ENCODE results near the gene ST6GALNAC3. TPM values are rescaled to one million over a fixed set of nuclear protein-coding genes. Genes with fewer than 3 reads are reported as not detected.

ST6GALNAC3 gene
- polyA plus RNA-seq, 2 of the 4 experiments (the other 2 are of a cell fraction) = 1.1 to 1.2 TPM

GRCh38 chr1:76189310-76189709 lies 114.8 kb downstream of the ST6GALNAC3 start (continued):
- TF ChIP-seq EP300 (IDR thresholded peaks at IDR 0.05) = no peak
- TF ChIP-seq TFCP2L1 (CRISPR knock-in tag; IDR thresholded peaks at IDR 0.05) = no peak
- no peak for TF ChIP-seq TP53 (CRISPR knock-in tag; IDR thresholded peaks at IDR 0.05)

- H3K27ac ChIP-seq = no peak overlapping the region
- DNase-seq (ENCODE audit: low read depth in 1 of 2, low spot score in 1 of 2) (no peak), FAIRE-seq (no peak), ATAC-seq (no peak)
- H3K4me2 ChIP-seq = no peak overlapping the region
- H3K4me1 ChIP-seq = no peaks in the 10 kb centered on the region
- no peaks in the 10 kb centered on the region for H3K9me3 ChIP-seq
- ChIA-PET POLR2A (no interaction called here), CTCF (no interaction called here)
- WGBS (ENCODE audit: missing lambda C conversion rate) = 10% methylated on average over 4 of the region's 4 CpGs
- TF ChIP-seq KDM1A (IDR thresholded peaks at IDR 0.05; ENCODE audit: low read depth) (no peak), RCOR1 (IDR thresholded peaks at IDR 0.05; ENCODE audit: low read depth, low read length) (no peak), HEYL (CRISPR knock-in tag; IDR thresholded peaks at IDR 0.05) (no peak), RFX5 (IDR thresholded peaks at IDR 0.05) (no peak), ZNF302 (CRISPR knock-in tag; IDR thresholded peaks at IDR 0.05) (no peak), EHF (CRISPR knock-in tag; IDR thresholded peaks at IDR 0.05) (no peak)
- TF ChIP-seq, protein P1, sequence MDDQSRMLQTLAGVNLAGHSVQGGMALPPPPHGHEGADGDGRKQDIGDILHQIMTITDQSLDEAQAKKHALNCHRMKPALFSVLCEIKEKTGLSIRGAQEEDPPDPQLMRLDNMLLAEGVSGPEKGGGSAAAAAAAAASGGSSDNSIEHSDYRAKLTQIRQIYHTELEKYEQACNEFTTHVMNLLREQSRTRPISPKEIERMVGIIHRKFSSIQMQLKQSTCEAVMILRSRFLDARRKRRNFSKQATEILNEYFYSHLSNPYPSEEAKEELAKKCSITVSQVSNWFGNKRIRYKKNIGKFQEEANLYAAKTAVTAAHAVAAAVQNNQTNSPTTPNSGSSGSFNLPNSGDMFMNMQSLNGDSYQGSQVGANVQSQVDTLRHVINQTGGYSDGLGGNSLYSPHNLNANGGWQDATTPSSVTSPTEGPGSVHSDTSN (IDR thresholded peaks at IDR 0.05) = no peak
- no peak overlapping the region for H3K4me3 ChIP-seq
Measured at GRCh38 chr1:76190749-76191424, 116.3 kb downstream of the ST6GALNAC3 start.

GRCh38 chr1:76191561-76191960 lies 117.0 kb downstream of the ST6GALNAC3 start:
- ATAC-seq = no peak
- ChIA-PET CTCF (no interaction called here), POLR2A (no interaction called here)
- Histone ChIP-seq H3K9me3 (no peaks in the 10 kb centered on the region), H3K4me3 (no peak overlapping the region), H3K4me2 (no peak overlapping the region), H3K27ac (no peak overlapping the region), H3K4me1 (no peaks in the 10 kb centered on the region)
- FAIRE-seq = no peak
- no peak for TF ChIP-seq RAD21 (conservative IDR thresholded peaks at IDR 0.05 in 1 of 2, IDR thresholded peaks at IDR 0.05 in 1 of 2)
- TF ChIP-seq EHMT2 (IDR thresholded peaks at IDR 0.05; ENCODE audit: low read depth) = no peak
- TF ChIP-seq E2F6 (IDR thresholded peaks at IDR 0.05; ENCODE audit: borderline replicate concordance, low read depth) = no peak
- TF ChIP-seq, protein P2, sequence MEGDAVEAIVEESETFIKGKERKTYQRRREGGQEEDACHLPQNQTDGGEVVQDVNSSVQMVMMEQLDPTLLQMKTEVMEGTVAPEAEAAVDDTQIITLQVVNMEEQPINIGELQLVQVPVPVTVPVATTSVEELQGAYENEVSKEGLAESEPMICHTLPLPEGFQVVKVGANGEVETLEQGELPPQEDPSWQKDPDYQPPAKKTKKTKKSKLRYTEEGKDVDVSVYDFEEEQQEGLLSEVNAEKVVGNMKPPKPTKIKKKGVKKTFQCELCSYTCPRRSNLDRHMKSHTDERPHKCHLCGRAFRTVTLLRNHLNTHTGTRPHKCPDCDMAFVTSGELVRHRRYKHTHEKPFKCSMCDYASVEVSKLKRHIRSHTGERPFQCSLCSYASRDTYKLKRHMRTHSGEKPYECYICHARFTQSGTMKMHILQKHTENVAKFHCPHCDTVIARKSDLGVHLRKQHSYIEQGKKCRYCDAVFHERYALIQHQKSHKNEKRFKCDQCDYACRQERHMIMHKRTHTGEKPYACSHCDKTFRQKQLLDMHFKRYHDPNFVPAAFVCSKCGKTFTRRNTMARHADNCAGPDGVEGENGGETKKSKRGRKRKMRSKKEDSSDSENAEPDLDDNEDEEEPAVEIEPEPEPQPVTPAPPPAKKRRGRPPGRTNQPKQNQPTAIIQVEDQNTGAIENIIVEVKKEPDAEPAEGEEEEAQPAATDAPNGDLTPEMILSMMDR (IDR thresholded peaks at IDR 0.05) = no peak
- no peak for TF ChIP-seq TP53 (CRISPR knock-in tag; IDR thresholded peaks at IDR 0.05)
- no peak for TF ChIP-seq RFX5 (IDR thresholded peaks at IDR 0.05)
- TF ChIP-seq MAX (IDR thresholded peaks at IDR 0.05) = no peak
- TF ChIP-seq MYC (IDR thresholded peaks at IDR 0.05; ENCODE audit: borderline replicate concordance, low read length) = no peak
- TF ChIP-seq HEYL (CRISPR knock-in tag; IDR thresholded peaks at IDR 0.05) = no peak
- no peak for TF ChIP-seq JUN (IDR thresholded peaks at IDR 0.05)
- no peak for TF ChIP-seq RNF2 (IDR thresholded peaks at IDR 0.05; ENCODE audit: borderline replicate concordance, low read depth)
- no peak for TF ChIP-seq NR3C1 (IDR thresholded peaks at IDR 0.05)
- no peak for TF ChIP-seq CBX8 (IDR thresholded peaks at IDR 0.05)
- TF ChIP-seq CBX2 (IDR thresholded peaks at IDR 0.05; ENCODE audit: borderline replicate concordance, low read depth) = no peak
- 40% methylated on average over 2 of the region's 2 CpGs for WGBS (ENCODE audit: missing lambda C conversion rate)
- no peak for DNase-seq (ENCODE audit: low read depth in 1 of 2, low spot score in 1 of 2)

Measured in A549 (cell line).